GM12878 (cell line): ENCODE data around the gene MRPL12. TPM values are rescaled to one million over a fixed set of nuclear protein-coding genes. Genes with fewer than 3 reads are reported as not detected.

Experiments used
- ATAC-seq: fragments of 200-7000 bp; cut with Tn5 transposase; 3 replicates; pipeline ENCODE4 v1.9.1; 2020; ENCODE audit warnings: mild to moderate bottlenecking, moderate library complexity
- BruUV-seq: library from RNA; stranded (reverse); fragments of 400-500 nt; replicated peaks from 2 replicates; lab custom pipeline; 2021; lab: Mats Ljungman, UMichigan
- CTCF ChIA-PET: fragments of 300-600 bp; sonication (Branson Sonifier 250); formaldehyde crosslinking; extraction: SDS; loops from one replicate; lab custom pipeline; 2021; ENCODE audit warnings: inconsistent platforms; lab: Yijun Ruan, JAX
- POLR2A ChIA-PET: fragments of 350-600 bp; formaldehyde crosslinking; extraction: SDS; loops from one replicate; lab custom pipeline; 2021; ENCODE audit warnings: inconsistent platforms; lab: Charles Lee
- RAD21 ChIA-PET: fragments of 300-600 bp; sonication (Branson Sonifier 250); formaldehyde crosslinking; loops from one replicate; lab custom pipeline; 2023; ENCODE audit warnings: antibody characterized with exemption; ENCODE audit not compliant: unreplicated experiment; lab: Charles Lee
- SMC1A ChIA-PET: fragments of 300-600 bp; sonication (Branson Sonifier 250); formaldehyde crosslinking; loops from one replicate; lab custom pipeline; 2023; ENCODE audit not compliant: unreplicated experiment, uncharacterized antibody; lab: Charles Lee
- DNase-seq: peaks from one replicate; pipeline ENCODE4 v3.0.0-alpha.2; 2011; ENCODE audit warnings: low read depth, low spot score
- FAIRE-seq: peaks from 3 replicates; lab custom pipeline; 2011; peaks lifted over from hg19 to GRCh38; lab: Jason Lieb, UNC
- H2AFZ ChIP-seq: 2 replicates; pipeline ENCODE4 v1.6.0; 2011; ENCODE audit warnings: low read depth, low read length, control low read depth; ENCODE audit not compliant: control insufficient read depth
- H3K27ac ChIP-seq: 2 replicates; pipeline ENCODE4 v1.5.1; 2011; ENCODE audit warnings: control low read depth; ENCODE audit not compliant: control insufficient read depth, insufficient read depth
- H3K27me3 ChIP-seq, 2 experiments: replicated peaks in 1 of 2; 2 replicates each; pipeline versions ENCODE4 v1.6.0 to v1.6.1; 2011; ENCODE audit warnings: low read length in 1 of 2; ENCODE audit not compliant: control insufficient read depth in 2 of 2, insufficient read depth in 2 of 2
- H3K36me3 ChIP-seq, 2 experiments: 2 replicates each; pipeline ENCODE4 v1.5.1; 2011; ENCODE audit warnings: low read length in 1 of 2; ENCODE audit not compliant: control insufficient read depth in 2 of 2, insufficient read depth in 2 of 2
- H3K4me1 ChIP-seq: 2 replicates; pipeline ENCODE4 v1.6.1; 2011; ENCODE audit warnings: mild to moderate bottlenecking, low read length, moderate library complexity, mixed read lengths; ENCODE audit not compliant: control insufficient read depth, insufficient read depth
- H3K4me2 ChIP-seq: 2 replicates; pipeline ENCODE4 v1.6.0; 2011; ENCODE audit warnings: control low read depth; ENCODE audit not compliant: control insufficient read depth, insufficient read depth
- H3K4me3 ChIP-seq: fragments of 200-600 bp; sonication (generic); 2 replicates; pipeline ENCODE4 v1.5.1; 2016
- H3K79me2 ChIP-seq: 2 replicates; pipeline ENCODE4 v1.6.0; 2011; ENCODE audit warnings: low read length; ENCODE audit not compliant: control insufficient read depth, insufficient read depth
- H3K9ac ChIP-seq: 2 replicates; pipeline ENCODE4 v1.8.0; 2011; ENCODE audit warnings: low read length, control low read depth, mixed read lengths; ENCODE audit not compliant: control insufficient read depth, insufficient read depth
- H3K9me3 ChIP-seq: replicated peaks from 3 replicates; pipeline ENCODE4 v1.5.1; 2011; ENCODE audit warnings: mild to moderate bottlenecking, low read length; ENCODE audit not compliant: control insufficient read depth, insufficient read depth
- H4K20me1 ChIP-seq: 2 replicates; pipeline ENCODE4 v1.6.0; 2011; ENCODE audit not compliant: control insufficient read depth, insufficient read depth
- ASH2L ChIP-seq: fragments of 300-600, 200-600 bp; sonication (generic); IDR thresholded peaks from 2 replicates; pipeline ENCODE4 v1.6.1; 2017; ENCODE audit warnings: low read depth, mild to moderate bottlenecking, borderline replicate concordance
- BCLAF1 ChIP-seq: fragments of 450-650 bp; IDR thresholded peaks from 2 replicates; pipeline ENCODE4 v1.6.1; 2017; ENCODE audit warnings: antibody characterized with exemption, mild to moderate bottlenecking, moderate library complexity
- BMI1 ChIP-seq: fragments of 450-650 bp; IDR thresholded peaks from 2 replicates; pipeline ENCODE4 v1.6.1; 2016; ENCODE audit warnings: mild to moderate bottlenecking, moderate library complexity, borderline replicate concordance
- CEBPZ ChIP-seq: fragments of 150-350 bp; IDR thresholded peaks from 2 replicates; pipeline ENCODE4 v1.6.1; 2016; ENCODE audit warnings: low read depth, low read length
- DPF2 ChIP-seq: fragments of 450-650 bp; IDR thresholded peaks from 2 replicates; pipeline ENCODE4 v1.6.1; 2017; ENCODE audit warnings: mild to moderate bottlenecking
- HDGF ChIP-seq: fragments of 450-650 bp; IDR thresholded peaks from 2 replicates; pipeline ENCODE4 v1.6.1; 2016; ENCODE audit warnings: antibody characterized with exemption
- KDM1A ChIP-seq: fragments of 200-600 bp; sonication (generic); IDR thresholded peaks from 2 replicates; pipeline ENCODE4 v1.6.1; 2016; ENCODE audit warnings: borderline replicate concordance
- MYB ChIP-seq: fragments of 150-350 bp; IDR thresholded peaks from 2 replicates; pipeline ENCODE4 v1.6.1; 2014; ENCODE audit warnings: mild to moderate bottlenecking, low read depth, low read length, borderline replicate concordance
- POLR2A ChIP-seq: IDR thresholded peaks from 2 replicates; pipeline ENCODE4 v1.6.1; 2011; ENCODE audit warnings: low read depth, mild to moderate bottlenecking, low read length
- RELA ChIP-seq: fragments of 450-650 bp; IDR thresholded peaks from 2 replicates; pipeline ENCODE4 v1.8.0; 2014; ENCODE audit warnings: borderline replicate concordance; ENCODE audit not compliant: partially characterized antibody
- TAF1 ChIP-seq: IDR thresholded peaks from 2 replicates; pipeline ENCODE4 v1.6.1; 2011; ENCODE audit warnings: mild to moderate bottlenecking, low read depth, low read length, borderline replicate concordance
- ZBTB11 ChIP-seq: fragments of 450-650 bp; formaldehyde crosslinking; IDR thresholded peaks from 2 replicates; pipeline ENCODE4 v1.5.0; 2022; ENCODE audit warnings: mild to moderate bottlenecking, missing genetic modification characterization
- ZNF384 ChIP-seq: IDR thresholded peaks from 2 replicates; pipeline ENCODE4 v1.6.1; 2012; ENCODE audit warnings: low read depth, mild to moderate bottlenecking, low read length, improper control_type of control experiment, borderline replicate concordance
- WGBS: methylation state at CpG from one replicate; pipeline ENCODE4 v1.1.6; 2016; ENCODE audit warnings: low lambda C conversion rate; ENCODE audit not compliant: insufficient replicate concordance, insufficient coverage; ENCODE audit errors: missing lambda C conversion rate; 5-methylcytosine and 5-hydroxymethylcytosine counted together
- in situ Hi-C: fragments of 300-500 bp; cut with MboI; formaldehyde crosslinking; loops from 9 replicates; pipeline ENCODE4 v1.14.3; 2018; ENCODE audit warnings: mixed read lengths
- intact Hi-C: fragments of 100-400 bp; cut with micrococcal nuclease; formaldehyde crosslinking; loops from one replicate; pipeline ENCODE4 v1.14.2; 2022; ENCODE audit not compliant: unreplicated experiment
- polyA plus RNA-seq, 11 experiments: library from polyadenylated mRNA; depleted of rRNA in 4 of 11; unstranded in 6 of 11; stranded (reverse) in 5 of 11; fragments of >200 nt; fragmentation: Nextera tagmentation in 4 of 11; fragmentation: Illumina TruSeq in 1 of 11; extraction: Ambion mirVana in 4 of 11; extraction: Trizol in 1 of 11; gene quantifications; 1 replicate in 1 of 11; 2 replicates in 10 of 11; pipeline versions ENCODE4 v1.2.1 to v1.2.3, GENCODE V29; 2011 to 2016; ENCODE audit warnings: inconsistent platforms in 2 of 11, missing spikeins in 2 of 11, low read depth in 1 of 11
- total RNA-seq, 4 experiments: library from RNA; depleted of rRNA in 3 of 4; stranded (reverse); fragments of >200 nt in 3 of 4; fragmentation: Illumina TruSeq in 1 of 4; extraction: Trizol in 1 of 4; gene quantifications; 2 replicates each; pipeline versions ENCODE4 v1.2.1 to v1.2.3, GENCODE V29; 2013 to 2021

The MRPL12 gene
- total and polyA plus RNA-seq, 10 of the 15 experiments (the other 5 are each of a cell fraction or from before 2014, with no cell fraction given): 1.3 to 269 (median 117) TPM

GRCh38 chr17:81665205-81666091 lies 37.7 kb upstream of the MRPL12 start:
- in situ Hi-C loops: no loop called here
- CTCF ChIA-PET: interaction anchor here (1.2 kb wide), 1 partner anchor 36 kb away, joined by 3 read pairs; no protein-coding TSS in a partner anchor
- TF ChIP-seq CEBPZ (no peak), RELA (no peak), POLR2A (peak; percentile 21), TAF1 (peak; percentile 61; the same call in 1 of the 2 replicates), ZBTB11 (CRISPR knock-in tag) (0 out of 2 replicates have a peak, but pooled peaks have one; percentile 18), DPF2 (no peak), MYB (no peak), HDGF (no peak), ASH2L (no peak), KDM1A (no peak), ZNF384 (no peak), BMI1 (no peak), BCLAF1 (no peak)

More at GRCh38 chr17:81665205-81666091, 37.7 kb upstream of the MRPL12 start:
- peak overlapping the region; percentile 97 for H3K27ac ChIP-seq
- peak overlapping the region; percentile 99 for H3K9ac ChIP-seq
- H4K20me1 ChIP-seq: no peaks in the 10 kb centered on the region
- ChIA-PET SMC1A (no interaction called here), RAD21 (interaction anchor here (0.5 to 0.9 kb wide), 3 partner anchors 18 to 64 kb away, joined by 3 to 6 read pairs (median 3); partner anchors contain the start of genes ARL16 and HGS), POLR2A (interaction anchor here (0.6 to 1.4 kb wide), 5 partner anchors 10 to 168 kb away, joined by 3 to 6 read pairs (median 5); partner anchors contain the start of genes ARL16, HGS and MCRIP1)
- peak overlapping the region; percentile 98 for H3K4me2 ChIP-seq
- peaks cover 33% of the 10 kb centered on the region for H3K79me2 ChIP-seq
- ATAC-seq (peak; percentile 80), DNase-seq (no peak), FAIRE-seq (peak; percentile 88)
- no TSS peak for BruUV-seq
- WGBS: 40% methylated on average over 30 of the region's 30 CpGs
- H3K9me3 ChIP-seq: no peaks in the 10 kb centered on the region
- H3K4me1 ChIP-seq: peaks cover 15% of the 10 kb centered on the region
- peak overlapping the region; percentile 98 for H3K4me3 ChIP-seq
- H3K27me3 ChIP-seq: no peaks in the 10 kb centered on the region
- peak overlapping the region; percentile 78 for H2AFZ ChIP-seq
- intact Hi-C loops: loop anchor here (2.0 kb wide), 1 partner anchor 29 kb away; the partner anchor contains the start of genes NPLOC4 and TSPAN10
- H3K36me3 ChIP-seq: peaks cover 2 to 4% of the 10 kb centered on the region in 2 experiments; a peak in 3 of 4 replicates
